GM23338 (cell line): ENCODE results near the gene ACTR10. TPM values are rescaled to one million over a fixed set of nuclear protein-coding genes. Genes with fewer than 3 reads are reported as not detected.
A peak's percentile ranks its signal among the peaks of the same experiment; 100 is the strongest.

ENCODE experiments used
- ATAC-seq: fragments of 200-7000 bp; cut with Tn5 transposase; 3 replicates; pipeline ENCODE4 v1.9.1; 2020
- DNase-seq: peaks from one replicate; pipeline ENCODE4 v3.0.0-alpha.2; 2015; ENCODE audit warnings: low spot score
- H2AFZ ChIP-seq: fragments of 200-600 bp; sonication (generic); 2 replicates; pipeline ENCODE4 v1.8.0; 2016; ENCODE audit warnings: antibody characterized with exemption, mild to moderate bottlenecking, moderate library complexity
- H3F3A ChIP-seq: fragments of 200-600 bp; sonication (generic); replicated peaks from 2 replicates; pipeline ENCODE4 v1.8.0; 2017; ENCODE audit warnings: antibody characterized with exemption, mixed run types, low read depth
- H3K27ac ChIP-seq: fragments of 200-600 bp; sonication (generic); 2 replicates; pipeline ENCODE4 v1.6.1; 2016; ENCODE audit warnings: low read depth
- H3K27me3 ChIP-seq: fragments of 200-600 bp; sonication (generic); 2 replicates; pipeline ENCODE4 v1.8.0; 2016; ENCODE audit warnings: mild to moderate bottlenecking, mixed run types, moderate library complexity; ENCODE audit not compliant: insufficient read depth
- H3K36me3 ChIP-seq: fragments of 200-600 bp; sonication (generic); 2 replicates; pipeline ENCODE4 v1.8.0; 2016; ENCODE audit warnings: mild to moderate bottlenecking; ENCODE audit not compliant: insufficient read depth
- H3K4me1 ChIP-seq: fragments of 200-600 bp; sonication (generic); 2 replicates; pipeline ENCODE4 v1.8.0; 2016; ENCODE audit warnings: mild to moderate bottlenecking, moderate library complexity; ENCODE audit not compliant: insufficient read depth
- H3K4me2 ChIP-seq: fragments of 200-600 bp; sonication (generic); 2 replicates; pipeline ENCODE4 v1.7.1; 2017; ENCODE audit warnings: mixed run types
- H3K4me3 ChIP-seq: fragments of 200-600 bp; sonication (generic); 2 replicates; pipeline ENCODE4 v1.6.1; 2016; ENCODE audit warnings: mixed run types
- H3K79me2 ChIP-seq: fragments of 200-600 bp; sonication (generic); replicated peaks from 2 replicates; pipeline ENCODE4 v1.8.0; 2017; ENCODE audit warnings: mild to moderate bottlenecking; ENCODE audit not compliant: insufficient read depth
- H3K9me2 ChIP-seq: fragments of 200-600 bp; sonication (generic); 2 replicates; pipeline ENCODE4 v1.8.0; 2017; ENCODE audit not compliant: insufficient read depth
- H4K20me1 ChIP-seq: fragments of 200-600 bp; sonication (generic); replicated peaks from 2 replicates; pipeline ENCODE4 v1.8.0; 2017; ENCODE audit warnings: mild to moderate bottlenecking; ENCODE audit not compliant: insufficient read depth
- H3K27ac Mint-ChIP-seq: 2 replicates; pipeline ENCODE4 v1.8.0; 2020; ENCODE audit warnings: inconsistent platforms, mild to moderate bottlenecking, moderate library complexity, mixed read lengths
- H3K27me3 Mint-ChIP-seq: 3 replicates; pipeline ENCODE4 v1.8.0; 2022; ENCODE audit warnings: low read depth, mild to moderate bottlenecking, moderate library complexity, mixed read lengths, inconsistent platforms; ENCODE audit not compliant: insufficient read depth, poor library complexity
- H3K36me3 Mint-ChIP-seq: 3 replicates; pipeline ENCODE4 v1.8.0; 2021; ENCODE audit warnings: low read depth, mild to moderate bottlenecking, inconsistent platforms, moderate library complexity, mixed read lengths
- H3K4me1 Mint-ChIP-seq: 3 replicates; pipeline ENCODE4 v1.8.0; 2020; ENCODE audit warnings: mild to moderate bottlenecking, inconsistent platforms, mixed read lengths
- H3K4me3 Mint-ChIP-seq: 3 replicates; pipeline ENCODE4 v1.8.0; 2021; ENCODE audit warnings: moderate library complexity, mild to moderate bottlenecking, inconsistent platforms, mixed read lengths
- H3K9me3 Mint-ChIP-seq: 3 replicates; pipeline ENCODE4 v1.8.0; 2020; ENCODE audit warnings: moderate library complexity, mild to moderate bottlenecking, inconsistent platforms, mixed read lengths
- CTCF ChIP-seq, 2 experiments: fragments of 200-600 bp in 1 of 2; sonication (generic) in 1 of 2; conservative IDR thresholded peaks; 2 replicates each; pipeline versions ENCODE4 v1.5.1 to v1.6.1; 2016 to 2017; ENCODE audit warnings: antibody characterized with exemption in 2 of 2, low read depth in 2 of 2, mild to moderate bottlenecking in 2 of 2, moderate library complexity in 1 of 2
- ETS1 ChIP-seq: IDR thresholded peaks from 2 replicates; pipeline ENCODE4 v1.6.1; 2016; ENCODE audit warnings: antibody characterized with exemption
- EZH2phosphoT487 ChIP-seq: fragments of 200-600 bp; sonication (generic); IDR thresholded peaks from one replicate; pipeline ENCODE4 v1.8.1; 2018; ENCODE audit warnings: antibody characterized with exemption; ENCODE audit not compliant: unreplicated experiment
- JUNB ChIP-seq: IDR thresholded peaks from one replicate; pipeline ENCODE4 v1.6.1; 2016; ENCODE audit warnings: antibody characterized with exemption; ENCODE audit not compliant: unreplicated experiment
- NANOG ChIP-seq: IDR thresholded peaks from 2 replicates; pipeline ENCODE4 v1.6.1; 2016; ENCODE audit warnings: antibody characterized with exemption, borderline replicate concordance
- POLR2AphosphoS5 ChIP-seq: IDR thresholded peaks from 2 replicates; pipeline ENCODE4 v1.6.1; 2016; ENCODE audit warnings: antibody characterized with exemption, low read depth
- REST ChIP-seq: IDR thresholded peaks from one replicate; pipeline ENCODE4 v1.6.1; 2018; ENCODE audit warnings: antibody characterized with exemption; ENCODE audit not compliant: unreplicated experiment
- STAT1 ChIP-seq: IDR thresholded peaks from one replicate; pipeline ENCODE4 v1.6.1; 2016; ENCODE audit warnings: antibody characterized with exemption; ENCODE audit not compliant: unreplicated experiment
- ZNF114 ChIP-seq: fragments of 250-450 bp; sonication (Bioruptor Pico); IDR thresholded peaks from 2 replicates; pipeline ENCODE4 v1.5.0; 2020; ENCODE audit warnings: mild to moderate bottlenecking, moderate library complexity
- ZNF331 ChIP-seq: fragments of 250-450 bp; sonication (Bioruptor Pico); IDR thresholded peaks from 2 replicates; pipeline ENCODE4 v1.5.0; 2020; ENCODE audit warnings: low read depth, mild to moderate bottlenecking, moderate library complexity
- ZNF462 ChIP-seq: fragments of 250-450 bp; sonication (Bioruptor Pico); IDR thresholded peaks from 2 replicates; pipeline ENCODE4 v1.5.0; 2020; ENCODE audit warnings: mild to moderate bottlenecking, moderate library complexity
- polyA plus RNA-seq: library from polyadenylated mRNA; unstranded; fragments of >200 nt; fragmentation: Nextera tagmentation; extraction: Ambion mirVana; gene quantifications from 2 replicates; pipeline ENCODE4 v1.2.1, GENCODE V29; 2016
- total RNA-seq: library from RNA; depleted of rRNA; stranded (reverse); fragments of >200 nt; shearing (Covaris generic); gene quantifications from 2 replicates; pipeline ENCODE4 v1.2.3, GENCODE V29; 2014

ACTR10 gene
- total and polyA plus RNA-seq, 2 experiments from 2014 or later = 30.8 to 50.2 TPM

GRCh38 chr14:58244556-58245387 lies 44.8 kb downstream of the ACTR10 start, which contains the start of gene PSMA3:
TSS of gene PSMA3 (plus strand) at chr14:58244843. CDS start at chr14:58244921, 78 bp downstream.
- ATAC-seq = peak; percentile 95
- Mint-ChIP-seq H3K4me1 (peaks cover 16% of the 10 kb centered on the region), H3K27ac (peak within 1 kb of the TSS; percentile 100), H3K36me3 (peaks cover 19% of the 10 kb centered on the region), H3K27me3 (peaks cover 12% of the 10 kb centered on the region), H3K4me3 (peak within 1 kb of the TSS; percentile 93), H3K9me3 (peaks cover 2% of the 10 kb centered on the region; the same call in 2 of the 3 replicates)
- Histone ChIP-seq H3K79me2 (peaks cover 50% of the 10 kb centered on the region), H3K27me3 (no peaks in the 10 kb centered on the region), H3K4me3 (peak within 1 kb of the TSS; percentile 65), H4K20me1 (peaks cover 21% of the 10 kb centered on the region), H3K36me3 (no peaks in the 10 kb centered on the region), H3K4me1 (peaks cover 11% of the 10 kb centered on the region; the same call in 1 of the 2 replicates), H2AFZ (peak within 1 kb of the TSS; percentile 16), H3K27ac (peak within 1 kb of the TSS; percentile 88), H3F3A (no peaks in the 10 kb centered on the region), H3K4me2 (peak within 1 kb of the TSS; percentile 85), H3K9me2 (no peaks in the 10 kb centered on the region)
- no peak for TF ChIP-seq EZH2phosphoT487
- TF ChIP-seq CTCF (conservative IDR thresholded peaks at IDR 0.05; ENCODE audit: low read depth in 2 of 2) = no peak
- TF ChIP-seq JUNB = no peak
- TF ChIP-seq POLR2AphosphoS5 = peak; percentile 95
- no peak for TF ChIP-seq ZNF331 (CRISPR knock-in tag)
- no peak for TF ChIP-seq NANOG
- no peak for TF ChIP-seq STAT1
- TF ChIP-seq REST = no peak
- TF ChIP-seq ZNF114 (CRISPR knock-in tag) = no peak
- TF ChIP-seq ETS1 = 0 out of 2 replicates have a peak, but pooled peaks have one; percentile 23
- no peak for TF ChIP-seq ZNF462
- peak; percentile 99 for DNase-seq
